Endothelial cell of umbilical vein (primary cell): ENCODE data around the gene MUL1. TPM values are rescaled to one million over a fixed set of nuclear protein-coding genes. Genes with fewer than 3 reads are reported as not detected.

Source experiments
- BruUV-seq: library from RNA; stranded (reverse); fragments of 400-500 nt; replicated peaks from 2 replicates; lab custom pipeline; 2021; lab: Mats Ljungman, UMichigan
- CTCF ChIA-PET: fragments of 300-600, 350-600 bp; sonication (Branson Sonifier 250); formaldehyde crosslinking; loops from one replicate; lab custom pipeline; 2021; ENCODE audit warnings: antibody characterized with exemption, inconsistent platforms; lab: Charles Lee
- POLR2A ChIA-PET: fragments of 300-600, 350-600 bp; sonication (Branson Sonifier 250); formaldehyde crosslinking; loops from one replicate; lab custom pipeline; 2021; ENCODE audit warnings: antibody characterized with exemption, inconsistent platforms; lab: Charles Lee
- DNase-seq: peaks from one replicate; pipeline ENCODE4 v3.0.0-alpha.2; 2011; ENCODE audit warnings: low read depth, low spot score
- FAIRE-seq: peaks from 2 replicates; lab custom pipeline; 2011; peaks lifted over from hg19 to GRCh38; lab: Jason Lieb, UNC
- H2AFZ ChIP-seq: 2 replicates; pipeline ENCODE4 v1.6.0; 2012; ENCODE audit warnings: low read depth, low read length, control low read depth, inconsistent platforms
- H3K27ac ChIP-seq: 2 replicates; pipeline ENCODE4 v1.5.1; 2011; ENCODE audit warnings: low read depth, mild to moderate bottlenecking, control low read depth, low read length, moderate library complexity; ENCODE audit not compliant: insufficient read depth
- H3K27me3 ChIP-seq, 2 experiments: 2 replicates each; pipeline versions ENCODE4 v1.6.0 to v1.6.1; 2011; ENCODE audit warnings: low read length in 2 of 2, mixed read lengths in 1 of 2; ENCODE audit not compliant: control insufficient read depth in 2 of 2, insufficient read depth in 2 of 2
- H3K36me3 ChIP-seq, 2 experiments: 2 replicates in 1 of 2; 3 replicates in 1 of 2; pipeline ENCODE4 v1.5.1; 2011; ENCODE audit warnings: low read length in 2 of 2, mild to moderate bottlenecking in 1 of 2, moderate library complexity in 1 of 2; ENCODE audit not compliant: control insufficient read depth in 2 of 2, insufficient read depth in 2 of 2; ENCODE audit errors: extremely low read depth in 1 of 2
- H3K4me1 ChIP-seq: 3 replicates; pipeline ENCODE4 v1.5.1; 2011; ENCODE audit warnings: mild to moderate bottlenecking, low read length; ENCODE audit not compliant: control insufficient read depth, insufficient read depth; ENCODE audit errors: extremely low read depth
- H3K4me2 ChIP-seq: 2 replicates; pipeline ENCODE4 v1.6.1; 2011; ENCODE audit warnings: low read length, control low read depth, mixed read lengths; ENCODE audit not compliant: insufficient read depth
- H3K4me3 ChIP-seq, 3 experiments: fragments of 200-600 bp in 1 of 3; sonication (generic), shearing (Covaris generic) in 1 of 3; replicated peaks in 1 of 3; 2 replicates each; pipeline ENCODE4 v1.5.1; 2011 to 2016; ENCODE audit warnings: control low read depth in 3 of 3, low read length in 3 of 3, mild to moderate bottlenecking in 2 of 3, inconsistent platforms in 1 of 3, low read depth in 1 of 3, moderate library complexity in 1 of 3; ENCODE audit not compliant: insufficient read depth in 1 of 3
- H3K79me2 ChIP-seq: 2 replicates; pipeline ENCODE4 v1.6.0; 2012; ENCODE audit warnings: low read length, inconsistent platforms; ENCODE audit not compliant: control insufficient read depth, insufficient read depth
- H3K9ac ChIP-seq: replicated peaks from 2 replicates; pipeline ENCODE3; 2011; ENCODE audit warnings: low read length, control low read depth; ENCODE audit not compliant: insufficient read depth; ENCODE audit errors: extremely low read depth
- H3K9me1 ChIP-seq: replicated peaks from 3 replicates; pipeline ENCODE4 v1.6.0; 2011; ENCODE audit warnings: mild to moderate bottlenecking, low read length; ENCODE audit not compliant: control insufficient read depth, insufficient read depth; ENCODE audit errors: extremely low read depth
- H3K9me3 ChIP-seq: replicated peaks from 2 replicates; pipeline ENCODE4 v1.5.1; 2012; ENCODE audit warnings: low read length, inconsistent platforms; ENCODE audit not compliant: control insufficient read depth, insufficient read depth
- H4K20me1 ChIP-seq: replicated peaks from 2 replicates; pipeline ENCODE3; 2011; ENCODE audit warnings: mild to moderate bottlenecking, low read length; ENCODE audit not compliant: control insufficient read depth, insufficient read depth; ENCODE audit errors: extremely low read depth
- EZH2 ChIP-seq: IDR thresholded peaks from 2 replicates; pipeline ENCODE4 v1.6.1; 2012; ENCODE audit warnings: borderline replicate concordance, low read depth, mild to moderate bottlenecking, moderate library complexity, low read length, inconsistent platforms; ENCODE audit not compliant: severe bottlenecking
- FOS ChIP-seq: IDR thresholded peaks from 2 replicates; pipeline ENCODE4 v1.6.1; 2011; ENCODE audit warnings: mild to moderate bottlenecking, low read length, moderate library complexity, borderline replicate concordance; ENCODE audit not compliant: insufficient read depth
- GATA2 ChIP-seq: IDR thresholded peaks from 2 replicates; pipeline ENCODE4 v1.7.0; 2011; ENCODE audit warnings: low read depth, mild to moderate bottlenecking, moderate library complexity, mixed read lengths, low read length; ENCODE audit not compliant: insufficient read length, insufficient read depth
- JUN ChIP-seq: IDR thresholded peaks from 2 replicates; pipeline ENCODE4 v1.6.1; 2011; ENCODE audit warnings: borderline replicate concordance, low read depth; ENCODE audit not compliant: insufficient read length, insufficient read depth
- MYC ChIP-seq: IDR thresholded peaks from one replicate; pipeline ENCODE4 v1.6.1; 2011; ENCODE audit warnings: mild to moderate bottlenecking, low read depth, low read length
- POLR2A ChIP-seq: IDR thresholded peaks from 2 replicates; pipeline ENCODE4 v1.6.1; 2012; ENCODE audit warnings: low read depth, mild to moderate bottlenecking, control low read depth, low read length
- POLR2AphosphoS5 ChIP-seq: IDR thresholded peaks from 2 replicates; pipeline ENCODE4 v1.6.1; 2012; ENCODE audit warnings: low read depth, mild to moderate bottlenecking, control low read depth, low read length, moderate library complexity; ENCODE audit not compliant: insufficient read depth
- dilution Hi-C: fragments of 300-500 bp; cut with MboI; formaldehyde crosslinking; loops from one replicate; pipeline ENCODE4 v1.15.0; 2019; ENCODE audit warnings: low sequenced_read_pairs; ENCODE audit not compliant: extremely low pct_ligation_motif_present
- intact Hi-C: fragments of 100-400 bp; cut with micrococcal nuclease; formaldehyde crosslinking; loops from one replicate; pipeline ENCODE4 v1.10.0; 2022
- polyA plus RNA-seq, 4 experiments: library from polyadenylated mRNA; depleted of rRNA in 3 of 4; stranded (reverse) in 3 of 4; unstranded in 1 of 4; fragments of >200 nt; gene quantifications; 2 replicates each; pipeline versions ENCODE4 v1.2.1 to v1.2.3, GENCODE V29; 2011 to 2012; ENCODE audit warnings: missing spikeins in 1 of 4
- total RNA-seq: library from RNA; stranded (reverse); gene quantifications from 2 replicates; pipeline ENCODE4 v1.2.3, GENCODE V29; 2021
- TF ChIP-seq, protein P1 (sequence below), 2 donors: IDR thresholded peaks; 1 replicate in 1 of 2; 2 replicates in 1 of 2; pipeline ENCODE4 v1.5.1; 2011; ENCODE audit warnings: low read length in 2 of 2, mild to moderate bottlenecking in 2 of 2, moderate library complexity in 2 of 2, control low read depth in 1 of 2, inconsistent platforms in 1 of 2, low read depth in 1 of 2; ENCODE audit not compliant: insufficient read depth in 1 of 2; ENCODE audit errors: extremely low read depth in 1 of 2
- TF ChIP-seq, protein P2 (sequence below): IDR thresholded peaks from 2 replicates; pipeline ENCODE4 v1.6.1; 2011; ENCODE audit not compliant: insufficient read depth, insufficient read length

MUL1 gene
- total and polyA plus RNA-seq, 2 donors (not counting 3 experiments of a cell fraction or from before 2014, with no cell fraction given), result 28.3 to 29.5 TPM

DNA sequence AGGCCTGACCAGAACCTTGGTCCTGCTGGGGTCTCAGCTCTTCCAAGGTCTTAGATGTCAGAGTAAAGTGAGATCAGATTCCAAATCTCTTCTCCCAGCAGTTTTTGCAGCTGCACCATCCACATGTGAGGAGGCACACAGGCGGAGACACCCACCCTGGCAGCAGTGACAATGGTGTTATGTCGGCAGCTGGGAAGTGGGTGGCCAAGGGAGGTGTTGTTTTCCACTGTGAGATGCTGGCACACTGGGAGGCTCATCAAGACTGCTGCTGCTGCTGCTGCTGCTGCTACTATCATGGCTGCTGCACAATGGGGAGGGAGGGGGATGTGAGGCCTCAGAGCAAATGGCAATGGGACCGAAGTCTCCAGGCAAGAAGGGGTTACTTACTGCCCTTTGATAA, 45.6 kb downstream of the MUL1 start:
- Histone ChIP-seq H3K9me1 (no peaks in the 10 kb centered on the region), H3K4me1 (no peaks in the 10 kb centered on the region), H2AFZ (no peak overlapping the region), H3K27me3 (no peaks in the 10 kb centered on the region), H3K36me3 (no peaks in the 10 kb centered on the region), H3K79me2 (no peaks in the 10 kb centered on the region), H4K20me1 (no peaks in the 10 kb centered on the region), H3K4me2 (no peak overlapping the region), H3K9me3 (no peaks in the 10 kb centered on the region), H3K4me3 (no peak overlapping the region), H3K27ac (no peak overlapping the region), H3K9ac (no peak overlapping the region)
- POLR2A ChIA-PET, result no interaction called here
- CTCF ChIA-PET, result no interaction called here
- DNase-seq (no peak), FAIRE-seq (no peak)
- dilution Hi-C loops (no loop called here), intact Hi-C loops (no loop called here)
- no TSS peak for BruUV-seq
- TF ChIP-seq FOS (no peak), POLR2A (no peak), MYC (no peak), POLR2AphosphoS5 (no peak), GATA2 (no peak), JUN (no peak), EZH2 (no peak)
- TF ChIP-seq, protein P1, sequence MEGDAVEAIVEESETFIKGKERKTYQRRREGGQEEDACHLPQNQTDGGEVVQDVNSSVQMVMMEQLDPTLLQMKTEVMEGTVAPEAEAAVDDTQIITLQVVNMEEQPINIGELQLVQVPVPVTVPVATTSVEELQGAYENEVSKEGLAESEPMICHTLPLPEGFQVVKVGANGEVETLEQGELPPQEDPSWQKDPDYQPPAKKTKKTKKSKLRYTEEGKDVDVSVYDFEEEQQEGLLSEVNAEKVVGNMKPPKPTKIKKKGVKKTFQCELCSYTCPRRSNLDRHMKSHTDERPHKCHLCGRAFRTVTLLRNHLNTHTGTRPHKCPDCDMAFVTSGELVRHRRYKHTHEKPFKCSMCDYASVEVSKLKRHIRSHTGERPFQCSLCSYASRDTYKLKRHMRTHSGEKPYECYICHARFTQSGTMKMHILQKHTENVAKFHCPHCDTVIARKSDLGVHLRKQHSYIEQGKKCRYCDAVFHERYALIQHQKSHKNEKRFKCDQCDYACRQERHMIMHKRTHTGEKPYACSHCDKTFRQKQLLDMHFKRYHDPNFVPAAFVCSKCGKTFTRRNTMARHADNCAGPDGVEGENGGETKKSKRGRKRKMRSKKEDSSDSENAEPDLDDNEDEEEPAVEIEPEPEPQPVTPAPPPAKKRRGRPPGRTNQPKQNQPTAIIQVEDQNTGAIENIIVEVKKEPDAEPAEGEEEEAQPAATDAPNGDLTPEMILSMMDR (IDR thresholded peaks at IDR 0.05; ENCODE audit: extremely low read depth in 1 of 2, insufficient read depth in 1 of 2, low read depth in 1 of 2, low read length in 2 of 2), result no peak
- TF ChIP-seq, protein P2, sequence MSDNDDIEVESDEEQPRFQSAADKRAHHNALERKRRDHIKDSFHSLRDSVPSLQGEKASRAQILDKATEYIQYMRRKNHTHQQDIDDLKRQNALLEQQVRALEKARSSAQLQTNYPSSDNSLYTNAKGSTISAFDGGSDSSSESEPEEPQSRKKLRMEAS, result no peak
